ENCODE results near the gene PCDHA9.

PCDHA9 gene

DNA sequence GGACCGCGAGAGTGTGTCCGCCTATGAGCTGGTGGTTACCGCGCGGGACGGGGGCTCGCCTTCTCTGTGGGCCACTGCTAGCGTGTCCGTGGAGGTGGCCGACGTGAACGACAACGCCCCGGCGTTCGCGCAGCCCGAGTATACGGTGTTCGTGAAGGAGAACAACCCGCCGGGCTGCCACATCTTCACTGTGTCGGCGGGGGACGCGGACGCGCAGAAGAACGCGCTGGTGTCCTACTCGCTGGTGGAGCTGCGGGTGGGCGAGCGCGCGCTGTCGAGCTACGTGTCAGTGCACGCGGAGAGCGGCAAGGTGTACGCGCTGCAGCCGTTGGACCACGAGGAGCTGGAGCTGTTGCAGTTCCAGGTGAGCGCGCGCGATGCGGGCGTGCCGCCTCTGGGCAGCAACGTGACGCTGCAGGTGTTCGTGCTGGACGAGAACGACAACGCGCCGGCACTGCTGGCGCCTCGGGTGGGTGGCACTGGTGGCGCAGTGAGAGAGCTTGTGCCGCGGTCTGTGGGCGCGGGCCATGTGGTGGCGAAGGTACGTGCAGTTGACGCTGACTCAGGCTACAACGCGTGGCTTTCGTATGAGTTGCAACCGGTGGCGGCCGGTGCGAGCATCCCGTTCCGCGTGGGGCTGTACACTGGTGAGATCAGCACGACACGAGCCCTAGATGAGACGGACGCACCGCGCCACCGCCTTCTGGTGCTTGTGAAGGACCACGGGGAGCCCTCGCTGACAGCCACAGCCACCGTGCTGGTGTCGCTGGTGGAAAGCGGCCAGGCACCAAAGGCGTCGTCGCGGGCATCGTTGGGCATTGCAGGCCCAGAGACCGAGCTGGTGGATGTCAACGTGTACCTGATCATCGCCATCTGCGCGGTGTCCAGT lies 12.3 kb upstream of the PCDHA9 start:
- TF ChIP-seq, protein P1, sequence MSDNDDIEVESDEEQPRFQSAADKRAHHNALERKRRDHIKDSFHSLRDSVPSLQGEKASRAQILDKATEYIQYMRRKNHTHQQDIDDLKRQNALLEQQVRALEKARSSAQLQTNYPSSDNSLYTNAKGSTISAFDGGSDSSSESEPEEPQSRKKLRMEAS (IDR thresholded peaks at IDR 0.05), result no peak

DNA sequence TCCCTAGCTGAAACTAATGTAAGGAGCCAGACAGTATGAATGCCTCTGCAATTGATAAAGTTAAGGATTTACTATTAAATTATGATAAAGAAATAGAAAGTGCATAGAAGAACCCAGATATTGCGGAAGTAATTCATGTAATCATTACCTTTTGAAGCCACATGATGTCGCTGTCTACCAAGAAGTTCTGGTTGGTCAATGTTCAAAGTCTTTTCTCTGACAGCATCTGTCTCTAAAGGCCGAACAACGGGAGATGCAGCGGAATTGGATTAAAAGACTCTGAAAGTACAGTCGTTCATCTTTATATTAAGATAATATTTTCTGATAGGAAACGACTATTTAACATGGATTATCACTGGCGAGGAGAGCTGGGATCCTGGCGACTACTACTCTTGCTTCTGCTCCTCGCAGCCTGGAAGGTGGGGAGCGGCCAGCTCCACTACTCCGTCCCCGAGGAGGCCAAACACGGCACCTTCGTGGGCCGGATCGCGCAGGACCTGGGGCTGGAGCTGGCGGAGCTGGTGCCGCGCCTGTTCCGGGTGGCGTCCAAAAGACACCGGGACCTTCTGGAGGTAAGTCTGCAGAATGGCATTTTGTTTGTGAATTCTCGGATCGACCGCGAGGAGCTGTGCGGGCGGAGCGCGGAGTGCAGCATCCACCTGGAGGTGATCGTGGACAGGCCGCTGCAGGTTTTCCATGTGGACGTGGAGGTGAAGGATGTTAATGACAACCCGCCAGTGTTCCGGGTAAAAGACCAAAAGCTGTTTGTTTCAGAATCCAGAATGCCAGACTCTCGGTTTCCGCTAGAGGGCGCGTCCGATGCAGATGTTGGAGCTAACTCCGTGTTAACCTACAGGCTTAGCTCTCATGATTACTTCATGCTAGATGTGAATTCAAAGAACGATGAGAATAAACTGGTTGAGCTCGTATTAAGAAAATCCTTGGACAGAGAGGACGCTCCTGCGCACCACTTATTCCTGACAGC lies 6.9 kb upstream of the PCDHA9 start, which contains the start of gene PCDHA8:
PCDHA8 (plus strand) TSS at position 210 of the 985 bp plus-strand sequence; CDS start at position 345, 135 bp downstream.
- TF ChIP-seq RAD21 (IDR thresholded peaks at IDR 0.05; ENCODE audit: low read depth) (peak; percentile 50), NFIC (IDR thresholded peaks at IDR 0.05) (no peak)

DNA sequence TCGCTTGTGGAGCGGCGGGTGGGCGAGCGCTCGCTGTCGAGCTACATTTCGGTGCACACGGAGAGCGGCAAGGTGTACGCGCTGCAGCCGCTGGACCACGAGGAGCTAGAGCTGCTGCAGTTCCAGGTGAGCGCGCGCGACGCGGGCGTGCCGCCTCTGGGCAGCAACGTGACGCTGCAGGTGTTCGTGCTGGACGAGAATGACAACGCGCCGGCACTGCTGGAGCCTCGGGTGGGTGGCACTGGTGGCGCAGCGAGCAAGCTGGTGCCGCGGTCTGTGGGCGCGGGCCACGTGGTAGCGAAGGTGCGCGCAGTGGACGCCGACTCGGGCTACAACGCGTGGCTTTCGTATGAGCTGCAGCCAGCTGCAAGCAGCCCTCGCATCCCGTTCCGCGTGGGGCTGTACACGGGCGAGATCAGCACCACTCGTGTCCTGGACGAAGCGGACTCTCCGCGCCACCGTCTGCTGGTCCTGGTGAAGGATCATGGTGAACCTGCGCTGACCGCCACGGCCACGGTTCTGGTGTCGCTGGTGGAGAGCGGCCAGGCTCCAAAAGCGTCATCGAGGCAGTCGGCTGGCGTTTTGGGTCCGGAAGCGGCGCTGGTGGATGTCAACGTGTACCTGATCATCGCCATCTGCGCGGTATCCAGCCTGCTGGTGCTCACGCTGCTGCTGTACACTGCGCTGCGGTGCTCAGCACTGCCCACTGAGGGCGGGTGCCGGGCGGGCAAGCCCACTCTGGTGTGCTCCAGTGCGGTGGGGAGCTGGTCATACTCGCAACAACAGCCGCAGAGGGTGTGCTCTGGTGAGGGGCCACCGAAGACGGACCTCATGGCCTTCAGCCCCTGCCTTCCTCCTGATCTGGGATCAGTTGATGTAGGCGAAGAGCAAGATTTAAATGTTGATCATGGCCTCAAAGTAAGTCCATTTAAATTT lies 5.1 kb upstream of the PCDHA9 start:
- no peak for TF ChIP-seq ZBTB7A (IDR thresholded peaks at IDR 0.05; ENCODE audit: low read depth)
- no peak for TF ChIP-seq NFIC (IDR thresholded peaks at IDR 0.05)
- TF ChIP-seq CEBPB (IDR thresholded peaks at IDR 0.05), result no peak
- TF ChIP-seq EP300 (IDR thresholded peaks at IDR 0.05; ENCODE audit: borderline replicate concordance), result no peak
- TF ChIP-seq EGR1 (IDR thresholded peaks at IDR 0.05), result no peak
- TF ChIP-seq YY1 (IDR thresholded peaks at IDR 0.05; ENCODE audit: low read depth), result no peak
- TF ChIP-seq, protein P2, sequence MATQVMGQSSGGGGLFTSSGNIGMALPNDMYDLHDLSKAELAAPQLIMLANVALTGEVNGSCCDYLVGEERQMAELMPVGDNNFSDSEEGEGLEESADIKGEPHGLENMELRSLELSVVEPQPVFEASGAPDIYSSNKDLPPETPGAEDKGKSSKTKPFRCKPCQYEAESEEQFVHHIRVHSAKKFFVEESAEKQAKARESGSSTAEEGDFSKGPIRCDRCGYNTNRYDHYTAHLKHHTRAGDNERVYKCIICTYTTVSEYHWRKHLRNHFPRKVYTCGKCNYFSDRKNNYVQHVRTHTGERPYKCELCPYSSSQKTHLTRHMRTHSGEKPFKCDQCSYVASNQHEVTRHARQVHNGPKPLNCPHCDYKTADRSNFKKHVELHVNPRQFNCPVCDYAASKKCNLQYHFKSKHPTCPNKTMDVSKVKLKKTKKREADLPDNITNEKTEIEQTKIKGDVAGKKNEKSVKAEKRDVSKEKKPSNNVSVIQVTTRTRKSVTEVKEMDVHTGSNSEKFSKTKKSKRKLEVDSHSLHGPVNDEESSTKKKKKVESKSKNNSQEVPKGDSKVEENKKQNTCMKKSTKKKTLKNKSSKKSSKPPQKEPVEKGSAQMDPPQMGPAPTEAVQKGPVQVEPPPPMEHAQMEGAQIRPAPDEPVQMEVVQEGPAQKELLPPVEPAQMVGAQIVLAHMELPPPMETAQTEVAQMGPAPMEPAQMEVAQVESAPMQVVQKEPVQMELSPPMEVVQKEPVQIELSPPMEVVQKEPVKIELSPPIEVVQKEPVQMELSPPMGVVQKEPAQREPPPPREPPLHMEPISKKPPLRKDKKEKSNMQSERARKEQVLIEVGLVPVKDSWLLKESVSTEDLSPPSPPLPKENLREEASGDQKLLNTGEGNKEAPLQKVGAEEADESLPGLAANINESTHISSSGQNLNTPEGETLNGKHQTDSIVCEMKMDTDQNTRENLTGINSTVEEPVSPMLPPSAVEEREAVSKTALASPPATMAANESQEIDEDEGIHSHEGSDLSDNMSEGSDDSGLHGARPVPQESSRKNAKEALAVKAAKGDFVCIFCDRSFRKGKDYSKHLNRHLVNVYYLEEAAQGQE (IDR thresholded peaks at IDR 0.05; ENCODE audit: low read depth), result no peak
- TF ChIP-seq, protein P3, sequence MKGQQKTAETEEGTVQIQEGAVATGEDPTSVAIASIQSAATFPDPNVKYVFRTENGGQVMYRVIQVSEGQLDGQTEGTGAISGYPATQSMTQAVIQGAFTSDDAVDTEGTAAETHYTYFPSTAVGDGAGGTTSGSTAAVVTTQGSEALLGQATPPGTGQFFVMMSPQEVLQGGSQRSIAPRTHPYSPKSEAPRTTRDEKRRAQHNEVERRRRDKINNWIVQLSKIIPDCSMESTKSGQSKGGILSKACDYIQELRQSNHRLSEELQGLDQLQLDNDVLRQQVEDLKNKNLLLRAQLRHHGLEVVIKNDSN (IDR thresholded peaks at IDR 0.05), result no peak
- TF ChIP-seq TAF1 (IDR thresholded peaks at IDR 0.05; ENCODE audit: low read depth), result no peak
- TF ChIP-seq, protein P1 (IDR thresholded peaks at IDR 0.05), result no peak
- TF ChIP-seq FOXM1 (IDR thresholded peaks at IDR 0.05; ENCODE audit: borderline replicate concordance, low read depth), result no peak
- no peak for TF ChIP-seq CREB1 (IDR thresholded peaks at IDR 0.05; ENCODE audit: low read depth)
- no peak for TF ChIP-seq TEAD4 (IDR thresholded peaks at IDR 0.05)
- TF ChIP-seq RAD21 (IDR thresholded peaks at IDR 0.05; ENCODE audit: low read depth), result no peak
- no peak for TF ChIP-seq TCF12 (IDR thresholded peaks at IDR 0.05; ENCODE audit: low read depth)

DNA sequence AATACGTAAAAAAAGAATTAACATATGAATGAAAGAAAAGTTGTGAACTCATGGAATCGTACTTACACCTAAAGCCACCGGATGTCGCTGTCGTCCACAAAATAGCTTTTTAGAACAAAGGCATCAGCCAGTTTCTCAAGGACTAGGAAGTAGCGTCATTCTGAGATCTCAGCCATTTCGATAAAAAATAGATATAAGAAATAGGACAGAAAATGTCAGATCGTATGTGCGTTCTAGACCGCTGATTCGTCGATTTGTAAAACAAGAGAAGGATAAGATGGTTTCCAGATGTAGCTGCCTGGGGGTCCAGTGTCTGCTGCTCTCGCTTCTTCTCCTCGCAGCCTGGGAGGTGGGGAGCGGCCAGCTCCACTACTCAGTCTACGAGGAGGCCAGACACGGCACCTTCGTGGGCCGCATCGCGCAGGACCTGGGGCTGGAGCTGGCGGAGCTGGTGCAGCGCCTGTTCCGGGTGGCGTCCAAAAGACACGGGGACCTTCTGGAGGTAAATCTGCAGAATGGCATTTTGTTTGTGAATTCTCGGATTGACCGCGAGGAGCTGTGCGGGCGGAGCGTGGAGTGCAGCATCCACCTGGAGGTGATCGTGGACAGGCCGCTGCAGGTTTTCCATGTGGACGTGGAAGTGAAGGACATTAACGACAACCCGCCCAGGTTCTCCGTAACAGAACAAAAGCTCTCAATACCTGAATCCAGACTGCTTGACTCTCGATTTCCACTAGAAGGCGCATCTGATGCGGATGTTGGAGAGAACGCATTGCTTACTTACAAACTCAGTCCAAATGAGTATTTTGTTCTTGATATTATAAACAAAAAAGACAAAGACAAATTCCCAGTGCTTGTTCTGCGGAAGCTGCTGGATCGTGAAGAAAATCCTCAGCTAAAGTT lies 7.8 kb downstream of the PCDHA9 start, which contains the start of gene PCDHA10:
PCDHA10 (plus strand) TSS at position 126 of the 903 bp plus-strand sequence; CDS start at position 278, 152 bp downstream.
- TF ChIP-seq, protein P3 (IDR thresholded peaks at IDR 0.05), result no peak
- TF ChIP-seq RAD21 (IDR thresholded peaks at IDR 0.05; ENCODE audit: low read depth), result peak; percentile 30; the same call in 1 of the 2 replicates

DNA sequence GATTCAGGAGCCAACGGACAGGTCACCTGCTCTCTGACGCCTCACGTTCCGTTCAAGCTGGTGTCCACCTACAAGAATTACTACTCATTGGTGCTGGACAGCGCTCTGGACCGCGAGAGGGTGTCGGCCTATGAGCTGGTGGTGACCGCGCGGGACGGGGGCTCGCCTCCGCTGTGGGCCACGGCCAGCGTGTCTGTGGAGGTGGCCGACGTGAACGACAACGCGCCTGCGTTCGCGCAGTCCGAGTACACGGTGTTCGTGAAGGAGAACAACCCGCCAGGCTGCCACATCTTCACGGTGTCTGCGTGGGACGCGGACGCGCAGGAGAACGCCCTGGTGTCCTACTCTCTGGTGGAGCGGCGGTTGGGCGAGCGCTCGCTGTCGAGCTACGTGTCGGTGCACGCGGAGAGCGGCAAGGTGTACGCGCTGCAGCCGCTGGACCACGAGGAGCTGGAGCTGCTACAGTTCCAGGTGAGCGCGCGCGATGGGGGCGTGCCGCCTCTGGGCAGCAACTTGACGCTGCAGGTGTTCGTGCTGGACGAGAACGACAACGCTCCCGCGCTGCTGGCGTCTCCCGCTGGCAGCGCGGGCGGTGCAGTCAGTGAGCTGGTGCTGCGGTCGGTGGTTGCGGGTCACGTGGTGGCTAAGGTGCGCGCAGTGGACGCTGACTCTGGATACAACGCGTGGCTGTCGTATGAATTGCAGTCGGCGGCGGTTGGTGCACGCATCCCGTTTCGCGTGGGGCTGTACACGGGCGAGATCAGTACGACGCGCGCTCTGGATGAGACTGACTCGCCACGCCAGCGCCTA lies 9.2 kb downstream of the PCDHA9 start:
- no peak for TF ChIP-seq EP300 (IDR thresholded peaks at IDR 0.05; ENCODE audit: borderline replicate concordance)
- no peak for TF ChIP-seq CEBPB (IDR thresholded peaks at IDR 0.05)
- TF ChIP-seq, protein P1 (IDR thresholded peaks at IDR 0.05), result no peak
- TF ChIP-seq TCF12 (IDR thresholded peaks at IDR 0.05; ENCODE audit: low read depth), result no peak
- no peak for TF ChIP-seq ZBTB7A (IDR thresholded peaks at IDR 0.05; ENCODE audit: low read depth)
- TF ChIP-seq, protein P2 (IDR thresholded peaks at IDR 0.05; ENCODE audit: low read depth), result no peak
- TF ChIP-seq FOXM1 (IDR thresholded peaks at IDR 0.05; ENCODE audit: borderline replicate concordance, low read depth), result no peak
- no peak for TF ChIP-seq EGR1 (IDR thresholded peaks at IDR 0.05)
- no peak for TF ChIP-seq RAD21 (IDR thresholded peaks at IDR 0.05; ENCODE audit: low read depth)
- TF ChIP-seq YY1 (IDR thresholded peaks at IDR 0.05; ENCODE audit: low read depth), result no peak
- TF ChIP-seq CREB1 (IDR thresholded peaks at IDR 0.05; ENCODE audit: low read depth), result no peak
- no peak for TF ChIP-seq TEAD4 (IDR thresholded peaks at IDR 0.05)
- TF ChIP-seq, protein P3 (IDR thresholded peaks at IDR 0.05), result no peak
- no peak for TF ChIP-seq NFIC (IDR thresholded peaks at IDR 0.05)
- no peak for TF ChIP-seq TAF1 (IDR thresholded peaks at IDR 0.05; ENCODE audit: low read depth)
